Vagina (tissue), 2 donors: ENCODE data around the gene HOXB9. TPM values are rescaled to one million over a fixed set of nuclear protein-coding genes. Genes with fewer than 3 reads are reported as not detected.

Experiments
- DNase-seq, 2 donors: peaks; one replicate each; pipeline ENCODE4 v3.0.0-alpha.2; 2017; ENCODE audit errors: extremely low spot score in 2 of 2
- H3K27ac ChIP-seq: fragments of 200-600 bp; sonication (generic); one replicate; pipeline ENCODE4 v1.5.1; 2019
- H3K27me3 ChIP-seq: fragments of 200-600 bp; sonication (generic); one replicate; pipeline ENCODE4 v1.5.1; 2019
- H3K36me3 ChIP-seq, 2 donors: fragments of 200-600 bp; sonication (generic); one replicate each; pipeline ENCODE4 v1.5.1; 2017 to 2019
- H3K4me1 ChIP-seq: fragments of 200-600 bp; sonication (generic); one replicate; pipeline ENCODE4 v1.5.1; 2019
- H3K4me3 ChIP-seq, 2 donors: fragments of 200-600 bp; sonication (generic); 1 replicate in 1 of 2; 2 replicates in 1 of 2; pipeline ENCODE4 v1.5.1; 2016 to 2019
- H3K9me3 ChIP-seq: fragments of 200-600 bp; sonication (generic); one replicate; pipeline ENCODE4 v1.5.1; 2019
- CTCF ChIP-seq, 3 experiments: fragments of 450-650 bp in 2 of 3; fragments of 200-600 bp in 1 of 3; sonication (generic) in 1 of 3; IDR thresholded peaks; one replicate each; pipeline ENCODE4 v1.5.1; 2017 to 2019; ENCODE audit warnings: antibody characterized with exemption in 3 of 3, mild to moderate bottlenecking in 2 of 3, moderate library complexity in 2 of 3
- POLR2A ChIP-seq, 2 donors: fragments of 450-650 bp; IDR thresholded peaks; one replicate each; pipeline ENCODE4 v1.6.1; 2017; ENCODE audit warnings: antibody characterized with exemption in 2 of 2, mild to moderate bottlenecking in 2 of 2, moderate library complexity in 2 of 2
- POLR2AphosphoS5 ChIP-seq, 2 donors: sonication (generic); formaldehyde crosslinking; IDR thresholded peaks; one replicate each; pipeline ENCODE4 v1.9.0; 2017; ENCODE audit warnings: antibody characterized with exemption in 2 of 2, mild to moderate bottlenecking in 2 of 2, low read depth in 1 of 2; ENCODE audit not compliant: insufficient read depth in 1 of 2
- intact Hi-C: fragments of 100-400 bp; cut with DNase I; formaldehyde crosslinking; loops from one replicate; pipeline ENCODE4 v1.15.1; 2023
- total RNA-seq: library from RNA; depleted of rRNA; stranded (reverse); fragments of >200 nt; gene quantifications from one replicate; pipeline ENCODE4 v1.2.3, GENCODE V29; 2016

Gene HOXB9
- total RNA-seq, 1 donor from 2014 or later: not detected

DNA sequence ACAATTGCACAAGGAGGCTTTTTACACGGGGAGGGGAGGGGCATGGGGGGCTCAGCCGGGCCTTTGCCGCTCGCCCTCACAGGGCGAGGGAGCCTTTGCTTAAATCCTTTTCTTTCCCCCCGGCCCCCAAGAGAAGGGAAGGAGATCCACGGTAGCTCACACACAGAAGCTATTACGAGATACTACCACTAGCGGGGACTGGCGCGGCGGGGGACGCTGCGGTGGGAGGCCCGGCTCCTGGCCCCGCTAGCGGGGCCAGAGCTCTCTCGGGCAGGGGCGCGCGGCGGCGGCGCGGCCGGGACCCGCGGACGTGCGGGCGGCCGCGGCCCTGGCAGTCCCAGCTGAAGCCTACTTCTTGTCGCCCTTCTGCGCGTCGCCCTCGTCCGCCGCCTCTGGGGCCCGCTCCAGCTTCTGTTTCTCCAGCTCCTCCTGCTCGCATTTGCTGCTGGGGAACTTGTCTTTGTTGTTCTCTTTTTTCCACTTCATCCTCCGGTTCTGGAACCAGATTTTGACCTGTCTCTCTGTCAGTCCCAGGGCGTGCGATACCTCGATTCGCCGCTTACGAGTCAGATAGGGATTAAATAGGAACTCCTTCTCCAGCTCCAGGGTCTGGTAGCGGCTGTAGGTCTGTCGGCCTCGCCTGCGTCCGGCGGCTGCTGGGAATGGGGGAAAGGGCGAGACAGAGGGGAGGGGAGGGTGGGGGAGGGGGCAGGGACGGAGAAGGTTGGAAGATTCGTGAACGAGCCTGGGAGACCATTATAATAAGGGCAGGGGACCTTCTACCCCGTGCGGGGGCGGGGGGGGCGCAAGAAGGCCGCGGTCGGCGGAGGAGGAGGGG is 13.1 kb downstream of the HOXB9 start:
- Histone ChIP-seq H3K9me3 (no peaks in the 10 kb centered on the region), H3K36me3 (no peaks in the 10 kb centered on the region), H3K4me1 (peaks cover 34% of the 10 kb centered on the region), H3K4me3 (peak overlapping the region; percentile 42 to 60), H3K27me3 (peaks cover 18% of the 10 kb centered on the region), H3K27ac (peak overlapping the region; percentile 49)
- DNase-seq: no peak
- TF ChIP-seq POLR2AphosphoS5 (IDR thresholded peaks at IDR 0.05; ENCODE audit: insufficient read depth in 1 of 2, low read depth in 1 of 2): no peak
- TF ChIP-seq CTCF (IDR thresholded peaks at IDR 0.05): no peak
- no peak for TF ChIP-seq POLR2A (IDR thresholded peaks at IDR 0.05)
- intact Hi-C loops: no loop called here

- Histone ChIP-seq H3K27me3 (peaks cover 18% of the 10 kb centered on the region), H3K9me3 (no peaks in the 10 kb centered on the region), H3K36me3 (no peaks in the 10 kb centered on the region), H3K27ac (peak overlapping the region; percentile 49), H3K4me3 (peak overlapping the region; percentile 42 to 60), H3K4me1 (peaks cover 28% of the 10 kb centered on the region)
- intact Hi-C loops: no loop called here
- DNase-seq: no peak
- TF ChIP-seq POLR2AphosphoS5 (IDR thresholded peaks at IDR 0.05; ENCODE audit: insufficient read depth in 1 of 2, low read depth in 1 of 2) (no peak), CTCF (IDR thresholded peaks at IDR 0.05) (no peak), POLR2A (IDR thresholded peaks at IDR 0.05) (no peak)
Observed at GRCh38 chr17:48612456-48612853, 13.7 kb downstream of the HOXB9 start.

DNA sequence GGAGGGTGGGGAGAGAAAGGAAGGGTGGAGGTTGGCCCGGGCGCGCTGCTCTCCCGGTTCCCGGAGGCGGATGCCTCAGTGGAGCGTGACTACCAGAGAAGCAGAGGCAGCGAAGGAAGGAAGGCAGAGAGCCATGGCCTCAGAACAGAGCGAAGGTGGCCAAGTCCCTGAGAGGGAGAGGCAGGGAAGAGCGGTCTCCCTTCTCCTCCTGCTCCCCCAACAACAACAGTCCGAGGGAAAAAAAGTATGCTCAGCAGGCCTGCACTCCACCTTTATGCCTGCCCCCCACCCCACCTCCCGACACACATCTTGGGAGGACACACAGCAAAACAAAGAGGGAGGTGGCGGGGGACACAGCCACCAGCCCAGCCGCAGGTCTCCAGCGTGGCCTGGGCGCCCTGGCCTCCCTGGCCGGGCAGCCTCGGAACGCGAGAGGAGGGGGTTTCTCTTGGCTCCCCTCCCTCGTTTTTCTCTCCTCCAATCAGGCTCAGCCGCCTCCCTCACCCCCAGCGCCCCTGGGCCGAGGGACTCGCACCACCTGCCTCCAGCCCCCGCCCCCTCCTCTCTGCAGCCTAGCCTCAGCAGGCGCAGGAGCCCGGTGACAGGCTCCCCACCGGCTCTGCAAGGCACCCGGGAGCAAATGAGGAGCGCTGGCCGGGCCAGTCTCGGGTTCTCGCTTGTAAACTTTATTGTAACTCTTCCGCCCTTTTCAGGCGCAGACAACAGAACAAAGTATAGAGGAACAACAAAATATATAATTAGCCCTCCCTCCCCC is 14.3 kb downstream of the HOXB9 start:
- no peak for DNase-seq
- intact Hi-C loops: no loop called here
- Histone ChIP-seq H3K27me3 (peaks cover 18% of the 10 kb centered on the region), H3K4me3 (peak overlapping the region; percentile 42 to 60), H3K9me3 (no peaks in the 10 kb centered on the region), H3K36me3 (no peaks in the 10 kb centered on the region), H3K4me1 (peaks cover 28% of the 10 kb centered on the region), H3K27ac (peak overlapping the region; percentile 49)
- TF ChIP-seq POLR2A (IDR thresholded peaks at IDR 0.05): no peak
- TF ChIP-seq CTCF (IDR thresholded peaks at IDR 0.05): no peak
- no peak for TF ChIP-seq POLR2AphosphoS5 (IDR thresholded peaks at IDR 0.05; ENCODE audit: insufficient read depth in 1 of 2, low read depth in 1 of 2)

DNA sequence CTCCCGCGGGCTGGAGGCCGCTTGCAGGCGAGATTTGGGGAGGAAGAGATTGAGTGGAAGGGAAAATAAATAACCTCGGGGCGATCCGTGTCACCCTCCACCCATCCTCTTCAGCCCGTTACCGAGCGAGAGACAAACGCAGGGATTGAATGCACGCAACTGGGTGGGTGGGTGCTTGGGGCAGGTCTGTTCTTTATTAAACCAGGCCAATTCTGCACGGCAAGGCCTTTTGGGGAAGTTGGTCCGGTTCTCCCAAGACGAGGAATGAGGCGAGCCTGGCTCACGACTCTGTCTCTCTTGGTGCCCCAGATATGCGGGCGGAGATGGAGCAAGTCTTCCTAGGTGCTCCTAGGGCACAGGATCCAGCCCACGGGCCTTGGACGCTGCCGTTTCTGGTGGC is 14.9 kb downstream of the HOXB9 start:
- Histone ChIP-seq H3K27me3 (peaks cover 18% of the 10 kb centered on the region), H3K36me3 (no peaks in the 10 kb centered on the region), H3K4me1 (peaks cover 28% of the 10 kb centered on the region), H3K9me3 (no peaks in the 10 kb centered on the region), H3K4me3 (peak overlapping the region; percentile 42 to 60), H3K27ac (peak overlapping the region; percentile 49)
- no peak for DNase-seq
- intact Hi-C loops: no loop called here
- TF ChIP-seq CTCF (IDR thresholded peaks at IDR 0.05) (no peak), POLR2AphosphoS5 (IDR thresholded peaks at IDR 0.05; ENCODE audit: insufficient read depth in 1 of 2, low read depth in 1 of 2) (no peak), POLR2A (IDR thresholded peaks at IDR 0.05) (no peak)
